ENCODE results near the gene BCAS3.

BCAS3 gene

GRCh38 chr17:60888812-60889709, 211.4 kb downstream of the BCAS3 start:
- Histone ChIP-seq H3K27ac (ENCODE audit: low read depth, low read length) (no peak overlapping the region), H3K4me2 (ENCODE audit: low read length) (no peak overlapping the region), H3K4me3 (ENCODE audit: low read length) (no peak overlapping the region), H3K9me3 (ENCODE audit: control insufficient read depth, insufficient read depth, low read length) (no peaks in the 10 kb centered on the region), H3K27me3 (ENCODE audit: control insufficient read depth, low read length) (no peaks in the 10 kb centered on the region), H3K9me2 (replicated peaks; ENCODE audit: control insufficient read depth, low read length) (no peaks in the 10 kb centered on the region), H3K79me2 (ENCODE audit: control insufficient read depth, low read length) (no peaks in the 10 kb centered on the region), H3F3A (ENCODE audit: control insufficient read depth, insufficient read depth) (no peaks in the 10 kb centered on the region), H3K4me1 (ENCODE audit: control insufficient read depth, low read length) (no peaks in the 10 kb centered on the region), H4K20me1 (ENCODE audit: control insufficient read depth, insufficient read depth, low read depth, low read length) (no peaks in the 10 kb centered on the region), H3K36me3 (ENCODE audit: control insufficient read depth, low read length) (no peaks in the 10 kb centered on the region)
- TF ChIP-seq, protein P1, sequence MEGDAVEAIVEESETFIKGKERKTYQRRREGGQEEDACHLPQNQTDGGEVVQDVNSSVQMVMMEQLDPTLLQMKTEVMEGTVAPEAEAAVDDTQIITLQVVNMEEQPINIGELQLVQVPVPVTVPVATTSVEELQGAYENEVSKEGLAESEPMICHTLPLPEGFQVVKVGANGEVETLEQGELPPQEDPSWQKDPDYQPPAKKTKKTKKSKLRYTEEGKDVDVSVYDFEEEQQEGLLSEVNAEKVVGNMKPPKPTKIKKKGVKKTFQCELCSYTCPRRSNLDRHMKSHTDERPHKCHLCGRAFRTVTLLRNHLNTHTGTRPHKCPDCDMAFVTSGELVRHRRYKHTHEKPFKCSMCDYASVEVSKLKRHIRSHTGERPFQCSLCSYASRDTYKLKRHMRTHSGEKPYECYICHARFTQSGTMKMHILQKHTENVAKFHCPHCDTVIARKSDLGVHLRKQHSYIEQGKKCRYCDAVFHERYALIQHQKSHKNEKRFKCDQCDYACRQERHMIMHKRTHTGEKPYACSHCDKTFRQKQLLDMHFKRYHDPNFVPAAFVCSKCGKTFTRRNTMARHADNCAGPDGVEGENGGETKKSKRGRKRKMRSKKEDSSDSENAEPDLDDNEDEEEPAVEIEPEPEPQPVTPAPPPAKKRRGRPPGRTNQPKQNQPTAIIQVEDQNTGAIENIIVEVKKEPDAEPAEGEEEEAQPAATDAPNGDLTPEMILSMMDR (IDR thresholded peaks at IDR 0.05; ENCODE audit: low read depth, low read length, poor library complexity, severe bottlenecking), result no peak
- TF ChIP-seq EZH2phosphoT487 (IDR thresholded peaks at IDR 0.05; ENCODE audit: borderline replicate concordance, low read length), result no peak

- Histone ChIP-seq H3K9me3 (ENCODE audit: control insufficient read depth, insufficient read depth, low read length) (no peaks in the 10 kb centered on the region), H3K4me2 (ENCODE audit: low read length) (no peak overlapping the region), H3F3A (ENCODE audit: control insufficient read depth, insufficient read depth) (no peaks in the 10 kb centered on the region), H3K27me3 (ENCODE audit: control insufficient read depth, low read length) (no peaks in the 10 kb centered on the region), H3K9me2 (replicated peaks; ENCODE audit: control insufficient read depth, low read length) (no peaks in the 10 kb centered on the region), H3K36me3 (ENCODE audit: control insufficient read depth, low read length) (no peaks in the 10 kb centered on the region), H3K4me3 (ENCODE audit: low read length) (no peak overlapping the region), H3K27ac (ENCODE audit: low read depth, low read length) (no peak overlapping the region), H3K4me1 (ENCODE audit: control insufficient read depth, low read length) (no peaks in the 10 kb centered on the region), H4K20me1 (ENCODE audit: control insufficient read depth, insufficient read depth, low read depth, low read length) (no peaks in the 10 kb centered on the region), H3K79me2 (ENCODE audit: control insufficient read depth, low read length) (no peaks in the 10 kb centered on the region)
- TF ChIP-seq EZH2phosphoT487 (IDR thresholded peaks at IDR 0.05; ENCODE audit: borderline replicate concordance, low read length), result no peak
- TF ChIP-seq, protein P1 (IDR thresholded peaks at IDR 0.05; ENCODE audit: low read depth, low read length, poor library complexity, severe bottlenecking), result no peak
Observed at GRCh38 chr17:60891149-60891548, 213.5 kb downstream of the BCAS3 start.

- no peak overlapping the region for H3K4me3 ChIP-seq (ENCODE audit: low read length)
- no peaks in the 10 kb centered on the region for H3K36me3 ChIP-seq (ENCODE audit: control insufficient read depth, low read length)
- no peak overlapping the region for H3K27ac ChIP-seq (ENCODE audit: low read depth, low read length)
- no peaks in the 10 kb centered on the region for H3K9me2 ChIP-seq (replicated peaks; ENCODE audit: control insufficient read depth, low read length)
- H3K4me2 ChIP-seq (ENCODE audit: low read length), result no peak overlapping the region
- TF ChIP-seq, protein P1 (IDR thresholded peaks at IDR 0.05; ENCODE audit: low read depth, low read length, poor library complexity, severe bottlenecking), result no peak
- no peak for TF ChIP-seq EZH2phosphoT487 (IDR thresholded peaks at IDR 0.05; ENCODE audit: borderline replicate concordance, low read length)
- no peaks in the 10 kb centered on the region for H3K27me3 ChIP-seq (ENCODE audit: control insufficient read depth, low read length)
- no peaks in the 10 kb centered on the region for H3K4me1 ChIP-seq (ENCODE audit: control insufficient read depth, low read length)
- no peaks in the 10 kb centered on the region for H4K20me1 ChIP-seq (ENCODE audit: control insufficient read depth, insufficient read depth, low read depth, low read length)
- no peaks in the 10 kb centered on the region for H3F3A ChIP-seq (ENCODE audit: control insufficient read depth, insufficient read depth)
- H3K9me3 ChIP-seq (ENCODE audit: control insufficient read depth, insufficient read depth, low read length), result no peaks in the 10 kb centered on the region
- no peaks in the 10 kb centered on the region for H3K79me2 ChIP-seq (ENCODE audit: control insufficient read depth, low read length)
Observed at GRCh38 chr17:60893475-60893874, 215.8 kb downstream of the BCAS3 start.

Measured in DOHH2 (cell line).